Retinal pigment epithelial cell (primary cell): ENCODE results near the gene RHOU.

Source experiments
- DNase-seq: peaks from one replicate; pipeline ENCODE4 v3.0.0-alpha.2; 2010; ENCODE audit warnings: low read depth
- H3K4me3 ChIP-seq: 2 replicates; pipeline ENCODE4 v1.5.1; 2011; ENCODE audit warnings: mild to moderate bottlenecking, low read length, control low read depth, moderate library complexity
- TF ChIP-seq, protein P1 (sequence below): conservative IDR thresholded peaks from 2 replicates; pipeline ENCODE4 v1.5.1; 2011; ENCODE audit warnings: low read depth, low read length, control low read depth, inconsistent platforms

The RHOU gene

GRCh38 chr1:228723921-228724320 lies 11.4 kb upstream of the RHOU start:
- TF ChIP-seq, protein P1, sequence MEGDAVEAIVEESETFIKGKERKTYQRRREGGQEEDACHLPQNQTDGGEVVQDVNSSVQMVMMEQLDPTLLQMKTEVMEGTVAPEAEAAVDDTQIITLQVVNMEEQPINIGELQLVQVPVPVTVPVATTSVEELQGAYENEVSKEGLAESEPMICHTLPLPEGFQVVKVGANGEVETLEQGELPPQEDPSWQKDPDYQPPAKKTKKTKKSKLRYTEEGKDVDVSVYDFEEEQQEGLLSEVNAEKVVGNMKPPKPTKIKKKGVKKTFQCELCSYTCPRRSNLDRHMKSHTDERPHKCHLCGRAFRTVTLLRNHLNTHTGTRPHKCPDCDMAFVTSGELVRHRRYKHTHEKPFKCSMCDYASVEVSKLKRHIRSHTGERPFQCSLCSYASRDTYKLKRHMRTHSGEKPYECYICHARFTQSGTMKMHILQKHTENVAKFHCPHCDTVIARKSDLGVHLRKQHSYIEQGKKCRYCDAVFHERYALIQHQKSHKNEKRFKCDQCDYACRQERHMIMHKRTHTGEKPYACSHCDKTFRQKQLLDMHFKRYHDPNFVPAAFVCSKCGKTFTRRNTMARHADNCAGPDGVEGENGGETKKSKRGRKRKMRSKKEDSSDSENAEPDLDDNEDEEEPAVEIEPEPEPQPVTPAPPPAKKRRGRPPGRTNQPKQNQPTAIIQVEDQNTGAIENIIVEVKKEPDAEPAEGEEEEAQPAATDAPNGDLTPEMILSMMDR, result no peak
- DNase-seq, result no peak
- H3K4me3 ChIP-seq, result no peak overlapping the region

- TF ChIP-seq, protein P1, result no peak
- DNase-seq, result no peak
- no peak overlapping the region for H3K4me3 ChIP-seq
Observed at GRCh38 chr1:228725178-228725577, 10.1 kb upstream of the RHOU start.

DNA sequence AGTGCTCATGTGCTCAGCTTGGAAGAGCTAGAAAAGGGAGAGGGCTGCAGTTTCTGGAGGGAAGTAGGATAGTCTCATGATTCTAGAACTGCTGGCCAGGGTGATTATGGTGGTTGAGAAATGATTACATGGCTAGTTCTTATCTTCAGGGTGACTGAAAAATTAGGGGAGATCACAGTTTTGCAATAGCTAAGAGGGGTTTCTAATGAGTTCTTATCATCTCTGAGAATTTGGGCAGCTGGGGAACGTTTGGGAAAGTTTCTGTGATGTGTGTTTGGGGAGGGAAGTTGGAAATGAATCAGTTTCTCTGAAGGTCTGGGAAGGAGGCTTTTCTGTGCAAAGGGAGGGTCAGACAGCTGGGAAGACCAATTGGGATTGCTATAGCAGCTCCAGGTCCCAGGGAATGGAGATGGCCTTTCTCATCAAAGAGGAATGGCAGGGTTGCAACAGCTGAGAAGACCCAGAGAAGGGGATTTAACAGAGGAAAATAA lies 7.6 kb upstream of the RHOU start:
- no peak overlapping the region for H3K4me3 ChIP-seq
- no peak for DNase-seq
- TF ChIP-seq, protein P1, result no peak

GRCh38 chr1:228732426-228732825 lies 2.9 kb upstream of the RHOU start:
- no peak for DNase-seq
- TF ChIP-seq, protein P1, result no peak
- H3K4me3 ChIP-seq, result no peak overlapping the region

- no peak for DNase-seq
- TF ChIP-seq, protein P1, result no peak
- H3K4me3 ChIP-seq, result no peak overlapping the region
Observed at GRCh38 chr1:228733576-228733975, 1.7 kb upstream of the RHOU start.

DNA sequence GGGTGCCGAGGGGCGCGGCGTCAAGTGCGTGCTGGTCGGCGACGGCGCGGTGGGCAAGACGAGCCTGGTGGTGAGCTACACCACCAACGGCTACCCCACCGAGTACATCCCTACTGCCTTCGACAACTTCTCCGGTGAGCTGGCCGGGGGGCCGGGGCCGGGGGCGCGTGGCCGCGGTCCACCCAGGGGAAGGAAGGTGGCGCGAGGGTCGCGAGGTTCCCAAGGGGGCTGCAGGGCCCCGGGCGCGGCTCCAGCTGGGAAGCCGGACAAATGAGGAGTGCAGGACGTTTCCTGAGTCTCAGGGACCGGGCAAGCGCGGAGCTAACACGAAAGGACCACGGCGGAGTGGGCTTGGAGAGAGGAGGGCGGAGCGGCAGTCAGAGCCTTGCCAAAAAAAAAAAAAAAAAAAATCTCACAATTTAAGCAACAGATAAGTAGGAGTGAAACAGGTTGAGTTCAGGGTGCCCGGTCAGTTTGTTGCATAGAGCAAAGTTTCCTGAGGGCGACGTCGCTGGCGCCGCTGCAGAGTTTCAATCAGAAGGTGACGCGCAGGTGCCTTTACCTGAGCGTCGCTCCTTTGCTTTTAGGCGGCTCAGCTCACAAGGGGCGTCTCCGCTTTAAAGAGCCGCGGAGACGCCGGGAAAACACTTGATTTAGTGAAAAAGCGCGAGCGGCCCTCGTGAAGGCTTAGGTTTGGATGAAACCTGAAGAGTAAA lies 750 bp downstream of the RHOU start:
- TF ChIP-seq, protein P1, result no peak
- no peak for DNase-seq
- H3K4me3 ChIP-seq, result peak overlapping the region; percentile 49

- TF ChIP-seq, protein P1, result no peak
- H3K4me3 ChIP-seq, result no peak overlapping the region
Observed at GRCh38 chr1:228736844-228737445, 1.7 kb downstream of the RHOU start.

More at GRCh38 chr1:228736844-228737445, 1.7 kb downstream of the RHOU start:
- no peak for DNase-seq
